ENCODE measurements around the gene MYH3.

- no peak for TF ChIP-seq CTCF (IDR thresholded peaks at IDR 0.05; ENCODE audit: poor library complexity, severe bottlenecking)
- no peak for TF ChIP-seq EZH2 (IDR thresholded peaks at IDR 0.05; ENCODE audit: borderline replicate concordance, insufficient read depth, low read length, poor library complexity, severe bottlenecking)
- no peak for TF ChIP-seq POLR2AphosphoS5 (IDR thresholded peaks at IDR 0.05)
Measured at GRCh38 chr17:10699856-10700255, 42.7 kb upstream of the MYH3 start.

Data from neural cell (in vitro differentiated cells).